CD8-positive, alpha-beta memory T cell (primary cell): ENCODE results near the gene ADGRV1. TPM values are rescaled to one million over a fixed set of nuclear protein-coding genes. Genes with fewer than 3 reads are reported as not detected.
"Not testable (repeated sequence)": the region's sequence is repeated elsewhere in the genome, so short reads cannot be mapped to it uniquely, and the experiment has no call there.

Experiments used
- CTCF ChIA-PET: fragments of 350-600 bp; sonication (Branson Sonifier 250); formaldehyde crosslinking; loops from one replicate; lab custom pipeline; 2021; ENCODE audit warnings: antibody characterized with exemption; lab: Charles Lee
- POLR2A ChIA-PET: fragments of 350-600 bp; sonication (Branson Sonifier 250); formaldehyde crosslinking; loops from one replicate; lab custom pipeline; 2021; ENCODE audit warnings: antibody characterized with exemption; lab: Charles Lee
- DNase-seq, 5 donors: peaks; one replicate each; pipeline versions ENCODE4 v3.0.0 to v3.0.0-alpha.2; 2020 to 2022; ENCODE audit warnings: mixed read lengths in 1 of 5
- H3K27ac ChIP-seq: one replicate; pipeline ENCODE4 v1.7.0; 2013; ENCODE audit warnings: low read depth, mild to moderate bottlenecking, low read length, moderate library complexity
- H3K27me3 ChIP-seq: 2 replicates; pipeline ENCODE4 v1.7.0; 2013; ENCODE audit warnings: low read length, mild to moderate bottlenecking; ENCODE audit not compliant: insufficient read depth, poor library complexity, severe bottlenecking
- H3K36me3 ChIP-seq: 2 replicates; pipeline ENCODE4 v1.7.0; 2013; ENCODE audit warnings: mild to moderate bottlenecking, low read length, moderate library complexity; ENCODE audit not compliant: insufficient read depth
- H3K4me1 ChIP-seq: 2 replicates; pipeline ENCODE4 v1.7.0; 2013; ENCODE audit warnings: mild to moderate bottlenecking, low read length, moderate library complexity; ENCODE audit not compliant: insufficient read depth
- H3K4me3 ChIP-seq: 2 replicates; pipeline ENCODE4 v1.7.0; 2013; ENCODE audit warnings: mild to moderate bottlenecking, low read length
- H3K9me3 ChIP-seq: 2 replicates; pipeline ENCODE4 v1.7.0; 2013; ENCODE audit warnings: mild to moderate bottlenecking, low read length
- H3K27ac Mint-ChIP-seq, 8 donors: one replicate each; pipeline ENCODE4 v1.8.0; 2020 to 2021; ENCODE audit warnings: mixed read lengths in 8 of 8, mild to moderate bottlenecking in 6 of 8, inconsistent platforms in 3 of 8, moderate library complexity in 3 of 8
- H3K27me3 Mint-ChIP-seq, 2 donors: one replicate each; pipeline ENCODE4 v1.8.0; 2020 to 2021; ENCODE audit warnings: mixed read lengths in 2 of 2, mild to moderate bottlenecking in 1 of 2, moderate library complexity in 1 of 2
- H3K36me3 Mint-ChIP-seq, 3 donors: one replicate each; pipeline ENCODE4 v1.8.0; 2020 to 2021; ENCODE audit warnings: mixed read lengths in 3 of 3, inconsistent platforms in 1 of 3, mild to moderate bottlenecking in 1 of 3
- H3K4me1 Mint-ChIP-seq, 3 donors: one replicate each; pipeline ENCODE4 v1.8.0; 2020 to 2021; ENCODE audit warnings: mixed read lengths in 3 of 3, inconsistent platforms in 1 of 3, mild to moderate bottlenecking in 1 of 3
- H3K4me3 Mint-ChIP-seq, 7 donors: one replicate each; pipeline ENCODE4 v1.8.0; 2020 to 2021; ENCODE audit warnings: mixed read lengths in 7 of 7, mild to moderate bottlenecking in 6 of 7, moderate library complexity in 4 of 7, inconsistent platforms in 2 of 7
- H3K9me3 Mint-ChIP-seq, 5 donors: one replicate each; pipeline ENCODE4 v1.8.0; 2020 to 2022; ENCODE audit warnings: mixed read lengths in 5 of 5, mild to moderate bottlenecking in 3 of 5, moderate library complexity in 2 of 5, inconsistent platforms in 1 of 5
- polyA plus RNA-seq: library from polyadenylated mRNA; unstranded; fragments of 300-500 nt; fragmentation: Illumina TruSeq; gene quantifications from one replicate; pipeline ENCODE4 v1.2.3, GENCODE V29; 2021
- total RNA-seq, 2 experiments: library from RNA; stranded (reverse); gene quantifications; one replicate each; pipeline ENCODE4 v1.2.3, GENCODE V29; 2021

ADGRV1 gene
- total and polyA plus RNA-seq, 3 experiments from 2014 or later: 0.33 to 0.44 TPM; not detected in 1

GRCh38 chr5:90657788-90658187 lies 99.2 kb downstream of the ADGRV1 start:
- ChIA-PET POLR2A (no interaction called here), CTCF (no interaction called here)
- no peak overlapping the region for H3K27ac Mint-ChIP-seq
- no peaks in the 10 kb centered on the region for H3K4me1 ChIP-seq
- peaks cover 0 to 4% of the 10 kb centered on the region in 2 donors for H3K27me3 Mint-ChIP-seq
- no peak overlapping the region for H3K4me3 Mint-ChIP-seq
- H3K36me3 ChIP-seq: no peaks in the 10 kb centered on the region
- no peak for DNase-seq
- no peaks in the 10 kb centered on the region for H3K36me3 Mint-ChIP-seq
- H3K27me3 ChIP-seq: no peaks in the 10 kb centered on the region
- no peaks in the 10 kb centered on the region for H3K9me3 Mint-ChIP-seq
- no peak overlapping the region for H3K27ac ChIP-seq
- no peaks in the 10 kb centered on the region for H3K9me3 ChIP-seq
- no peaks in the 10 kb centered on the region for H3K4me1 Mint-ChIP-seq
- H3K4me3 ChIP-seq: no peak overlapping the region

DNA sequence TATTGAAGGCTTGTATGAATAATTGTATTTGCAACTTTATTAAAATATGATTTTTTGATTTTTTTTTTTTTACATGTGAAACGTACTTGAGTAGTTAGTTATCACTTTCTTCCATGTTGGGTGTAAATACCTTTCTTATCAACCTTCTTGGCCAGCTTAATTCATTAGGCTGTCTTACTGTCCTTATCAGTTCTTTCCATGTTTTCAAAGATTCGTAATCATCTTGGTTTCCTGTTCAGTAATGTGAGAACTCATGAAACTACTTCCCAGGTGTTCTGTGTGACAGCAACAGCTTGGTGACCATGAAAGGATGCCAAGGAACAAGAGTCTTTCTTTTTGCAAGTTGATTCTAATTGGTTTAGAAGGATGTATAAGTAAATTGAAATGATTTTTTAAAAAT lies 100.0 kb downstream of the ADGRV1 start:
- Histone ChIP-seq H3K27me3 (no peaks in the 10 kb centered on the region), H3K27ac (peak overlapping the region; percentile 29), H3K4me3 (no peak overlapping the region), H3K4me1 (no peaks in the 10 kb centered on the region), H3K36me3 (no peaks in the 10 kb centered on the region), H3K9me3 (no peaks in the 10 kb centered on the region)
- H3K9me3 Mint-ChIP-seq: no peaks in the 10 kb centered on the region
- H3K36me3 Mint-ChIP-seq: no peaks in the 10 kb centered on the region
- H3K27ac Mint-ChIP-seq: no peak overlapping the region
- H3K4me3 Mint-ChIP-seq: no peak overlapping the region
- POLR2A ChIA-PET: no interaction called here
- CTCF ChIA-PET: no interaction called here
- H3K4me1 Mint-ChIP-seq: no peaks in the 10 kb centered on the region
- peaks cover 0 to 4% of the 10 kb centered on the region in 2 donors for H3K27me3 Mint-ChIP-seq
- no peak for DNase-seq

DNA sequence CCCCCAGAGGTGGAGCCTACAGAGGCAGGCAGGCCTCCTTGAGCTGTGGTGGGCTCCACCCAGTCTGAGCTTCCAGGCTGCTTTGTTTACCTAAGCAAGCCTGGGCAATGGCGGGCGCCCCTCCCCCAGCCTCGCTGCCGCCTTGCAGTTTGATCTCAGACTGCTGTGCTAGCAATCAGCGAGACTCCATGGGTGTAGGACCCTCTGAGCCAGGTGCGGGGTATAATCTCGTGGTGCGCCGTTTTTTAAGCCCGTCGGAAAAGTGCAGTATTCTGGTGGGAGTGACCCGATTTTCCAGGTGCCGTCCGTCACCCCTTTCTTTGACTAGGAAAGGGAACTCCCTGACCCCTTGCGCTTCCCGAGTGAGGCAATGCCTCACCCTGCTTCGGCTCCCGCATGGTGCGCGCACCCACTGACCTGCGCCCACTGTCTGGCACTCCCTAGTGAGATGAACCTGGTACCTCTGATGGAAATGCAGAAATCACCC lies 109.5 kb downstream of the ADGRV1 start:
- DNase-seq, H3K27ac ChIP-seq, H3K4me3 Mint-ChIP-seq, H3K4me1 ChIP-seq, H3K36me3 Mint-ChIP-seq, H3K4me3 ChIP-seq, CTCF ChIA-PET, POLR2A ChIA-PET, H3K27ac Mint-ChIP-seq, H3K36me3 ChIP-seq, H3K9me3 Mint-ChIP-seq, H3K27me3 ChIP-seq, H3K27me3 Mint-ChIP-seq, H3K4me1 Mint-ChIP-seq, H3K9me3 ChIP-seq: not testable (repeated sequence)

DNA sequence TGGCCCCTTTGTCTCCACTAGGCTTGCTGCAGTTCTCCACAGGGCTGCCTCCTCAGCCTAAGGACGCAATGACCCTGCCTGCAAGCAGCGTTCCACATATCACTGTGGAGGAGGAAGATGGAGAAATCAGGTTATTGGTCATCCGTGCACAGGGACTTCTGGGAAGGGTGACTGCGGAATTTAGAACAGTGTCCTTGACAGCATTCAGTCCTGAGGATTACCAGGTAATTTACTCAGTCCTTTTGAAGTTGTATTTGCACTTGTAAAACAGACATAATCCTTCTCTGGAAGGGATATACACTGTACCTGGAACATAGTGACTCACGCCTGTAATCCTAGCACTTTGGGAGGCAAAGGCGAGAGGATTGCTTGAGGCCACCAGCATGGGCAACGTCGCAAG lies 116.6 kb downstream of the ADGRV1 start:
- no peaks in the 10 kb centered on the region for H3K9me3 ChIP-seq
- ChIA-PET POLR2A (no interaction called here), CTCF (interaction anchor here (1.1 kb wide), 1 partner anchor 10 kb away, joined by 3 read pairs; no protein-coding TSS in a partner anchor)
- H3K27me3 ChIP-seq: no peaks in the 10 kb centered on the region
- no peak for DNase-seq
- H3K36me3 ChIP-seq: no peaks in the 10 kb centered on the region
- Mint-ChIP-seq H3K36me3 (no peaks in the 10 kb centered on the region), H3K27me3 (no peaks in the 10 kb centered on the region), H3K9me3 (no peaks in the 10 kb centered on the region), H3K4me1 (no peaks in the 10 kb centered on the region), H3K27ac (no peak overlapping the region), H3K4me3 (no peak overlapping the region)
- no peaks in the 10 kb centered on the region for H3K4me1 ChIP-seq
- H3K4me3 ChIP-seq: no peak overlapping the region
- no peak overlapping the region for H3K27ac ChIP-seq

DNA sequence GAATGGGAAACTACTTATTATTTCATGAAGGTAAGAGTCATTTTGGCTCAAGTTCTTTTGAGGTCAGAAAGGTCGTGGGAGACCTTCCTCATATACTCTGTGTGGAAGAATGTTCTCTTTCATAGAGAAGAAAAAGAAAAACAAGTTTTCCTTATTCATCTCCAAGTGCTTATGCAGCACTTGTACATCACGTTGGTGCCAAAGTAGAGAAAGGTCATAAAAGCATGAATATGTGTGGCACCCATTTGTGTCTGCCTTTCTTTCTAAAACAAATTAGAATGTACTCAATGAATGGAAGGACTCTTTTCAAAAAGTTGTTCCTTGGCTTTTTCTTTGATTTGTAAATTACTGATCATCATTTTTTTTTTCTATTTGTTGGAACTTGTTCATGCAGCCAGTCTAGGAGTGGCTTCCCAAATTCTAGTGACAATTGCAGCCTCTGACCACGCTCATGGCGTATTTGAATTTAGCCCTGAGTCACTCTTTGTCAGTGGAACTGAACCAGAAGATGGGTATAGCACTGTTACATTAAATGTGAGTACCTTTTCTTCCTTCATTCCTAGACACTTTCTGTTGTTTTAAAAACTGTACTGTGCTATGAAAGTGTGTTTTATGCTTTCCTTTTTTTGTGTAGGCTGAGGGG lies 122.4 kb downstream of the ADGRV1 start:
- Mint-ChIP-seq H3K27me3 (no peaks in the 10 kb centered on the region), H3K36me3 (no peaks in the 10 kb centered on the region), H3K4me3 (no peak overlapping the region), H3K27ac (no peak overlapping the region), H3K4me1 (no peaks in the 10 kb centered on the region), H3K9me3 (peaks cover 0 to 2% (median 0%) of the 10 kb centered on the region in 5 donors)
- Histone ChIP-seq H3K36me3 (no peaks in the 10 kb centered on the region), H3K27ac (no peak overlapping the region), H3K4me1 (no peaks in the 10 kb centered on the region), H3K4me3 (no peak overlapping the region), H3K9me3 (no peaks in the 10 kb centered on the region), H3K27me3 (no peaks in the 10 kb centered on the region)
- ChIA-PET POLR2A (no interaction called here), CTCF (no interaction called here)
- no peak for DNase-seq

DNA sequence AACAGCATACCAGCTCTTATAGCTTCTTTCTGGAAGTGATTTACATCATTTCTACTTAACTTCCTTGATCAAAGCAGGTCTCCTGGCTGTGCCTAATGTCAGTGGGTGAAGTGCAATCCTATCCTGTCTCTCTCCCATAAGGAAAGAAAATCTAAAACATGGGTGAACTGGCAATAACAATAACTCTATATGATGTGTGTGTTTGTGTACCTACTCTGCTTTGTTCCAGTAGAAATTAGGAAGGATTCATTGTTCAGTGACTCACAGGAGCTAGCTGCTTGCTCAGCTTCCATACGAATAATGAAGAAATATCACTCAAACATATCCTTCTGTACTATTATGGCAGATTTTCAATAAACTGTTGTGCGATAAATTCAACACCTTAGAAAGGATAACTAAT lies 123.7 kb downstream of the ADGRV1 start:
- CTCF ChIA-PET: no interaction called here
- Mint-ChIP-seq H3K4me1 (no peaks in the 10 kb centered on the region), H3K9me3 (peaks cover 0 to 5% (median 0%) of the 10 kb centered on the region in 5 donors), H3K27ac (no peak overlapping the region), H3K36me3 (no peaks in the 10 kb centered on the region), H3K4me3 (no peak overlapping the region), H3K27me3 (no peaks in the 10 kb centered on the region)
- no peaks in the 10 kb centered on the region for H3K36me3 ChIP-seq
- POLR2A ChIA-PET: no interaction called here
- no peak overlapping the region for H3K4me3 ChIP-seq
- no peaks in the 10 kb centered on the region for H3K9me3 ChIP-seq
- H3K27ac ChIP-seq: no peak overlapping the region
- no peak for DNase-seq
- no peaks in the 10 kb centered on the region for H3K4me1 ChIP-seq
- H3K27me3 ChIP-seq: no peaks in the 10 kb centered on the region

- H3K4me1 Mint-ChIP-seq: no peaks in the 10 kb centered on the region
- H3K4me3 Mint-ChIP-seq: no peak overlapping the region
- peaks cover 0 to 5% (median 0%) of the 10 kb centered on the region in 5 donors for H3K9me3 Mint-ChIP-seq
- no peaks in the 10 kb centered on the region for H3K27me3 Mint-ChIP-seq
- Histone ChIP-seq H3K4me3 (no peak overlapping the region), H3K27me3 (no peaks in the 10 kb centered on the region), H3K9me3 (no peaks in the 10 kb centered on the region), H3K36me3 (no peaks in the 10 kb centered on the region), H3K4me1 (no peaks in the 10 kb centered on the region), H3K27ac (no peak overlapping the region)
- no peak for DNase-seq
- no peak overlapping the region for H3K27ac Mint-ChIP-seq
- POLR2A ChIA-PET: no interaction called here
- CTCF ChIA-PET: interaction anchor here (1.4 kb wide), 1 partner anchor 11 kb away, joined by 3 read pairs; no protein-coding TSS in a partner anchor
- no peaks in the 10 kb centered on the region for H3K36me3 Mint-ChIP-seq
These were observed 126.9 kb downstream of the ADGRV1 start for GRCh38 chr5:90685425-90686022.

- H3K4me3 Mint-ChIP-seq, H3K4me3 ChIP-seq, H3K27ac Mint-ChIP-seq, POLR2A ChIA-PET, H3K27me3 Mint-ChIP-seq, H3K9me3 ChIP-seq, H3K4me1 ChIP-seq, H3K9me3 Mint-ChIP-seq, H3K27ac ChIP-seq, CTCF ChIA-PET, H3K36me3 ChIP-seq, H3K4me1 Mint-ChIP-seq, DNase-seq, H3K36me3 Mint-ChIP-seq, H3K27me3 ChIP-seq: not testable (repeated sequence)
These were observed 127.8 kb downstream of the ADGRV1 start for GRCh38 chr5:90686363-90686762.
